ENCODE data around the gene NPFF. TPM values are rescaled to one million over a fixed set of nuclear protein-coding genes. Genes with fewer than 3 reads are reported as not detected.
A peak's percentile ranks its signal among the peaks of the same experiment; 100 is the strongest.

Gene NPFF
- total and polyA plus RNA-seq, 2 of the 13 experiments (the other 11 are each of a cell fraction or from before 2014, with no cell fraction given) = not detected

DNA sequence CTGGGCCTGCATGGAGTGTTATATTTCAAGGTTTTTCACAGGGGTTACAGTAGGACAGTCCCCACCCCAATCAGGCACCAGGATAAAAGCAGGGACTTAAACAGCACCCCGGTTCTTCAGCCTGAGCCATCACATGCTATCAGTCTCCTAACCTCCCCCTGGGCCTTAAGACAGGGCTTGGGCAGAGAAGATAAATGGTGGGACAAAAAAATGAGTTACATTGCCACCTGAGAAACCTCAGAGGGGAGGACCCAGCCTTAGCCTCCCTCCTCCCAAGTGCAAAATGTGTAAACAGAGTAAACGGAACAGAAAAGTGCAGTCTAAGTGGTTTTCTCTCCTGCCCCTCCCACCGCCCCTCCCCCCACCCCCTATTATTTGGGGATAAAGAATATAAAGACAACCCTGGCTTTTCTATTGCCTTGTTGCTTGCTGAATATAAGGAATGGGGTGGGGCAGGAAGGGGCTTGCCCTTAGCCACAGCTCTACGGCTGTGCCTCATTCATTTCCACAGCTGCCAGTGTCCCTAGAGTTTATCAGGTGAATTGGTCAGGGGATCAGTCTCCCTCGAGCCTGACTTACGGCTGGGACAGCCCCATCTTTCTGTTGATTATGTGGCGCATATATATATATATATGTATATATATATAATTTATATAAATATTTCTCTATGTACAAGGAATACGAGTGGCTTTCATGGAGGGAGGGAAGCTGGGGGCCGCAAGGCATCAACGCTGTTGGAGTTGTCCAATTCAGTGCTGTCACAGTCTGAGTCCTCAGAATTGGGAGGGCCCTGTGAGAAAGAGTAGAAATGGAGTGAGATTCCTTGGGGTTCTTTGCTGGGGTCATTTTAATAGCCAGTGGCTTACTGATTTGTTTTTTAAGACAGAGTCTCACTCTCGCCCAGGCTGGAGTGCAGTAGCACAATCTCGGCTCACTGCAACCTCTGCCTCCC, 26.5 kb downstream of the NPFF start:
- POLR2A ChIA-PET = interaction anchor here (1.0 to 4.2 kb wide), 7 partner anchors 8 to 160 kb away, joined by 3 to 58 read pairs (median 6); partner anchors contain the start of genes AAAS, MAP3K12, SP1 and TARBP2
- Histone ChIP-seq H3K36me3 (replicated peaks in 1 of 2; ENCODE audit: control insufficient read depth in 1 of 2, insufficient read depth in 2 of 2, low read length in 2 of 2) (peaks cover 14 to 55% of the 10 kb centered on the region in 2 experiments), H3K27ac (ENCODE audit: extremely low read length, insufficient read depth, low read length) (no peak overlapping the region)
- TF ChIP-seq LCORL (IDR thresholded peaks at IDR 0.05) (no peak), LCORL (CRISPR knock-in tag; IDR thresholded peaks at IDR 0.05) (no peak), POLR2A (IDR thresholded peaks at IDR 0.05; ENCODE audit: insufficient read depth in 1 of 2, low read depth in 2 of 2, low read length in 2 of 2) (peak in 1 of 2 experiments; percentile 35; a peak in 1 of 4 replicates), POLR2AphosphoS2 (IDR thresholded peaks at IDR 0.05; ENCODE audit: low read depth, low read length) (peak; percentile 60; the same call in 1 of the 2 replicates), NONO (IDR thresholded peaks at IDR 0.05) (no peak), NONO (CRISPR knock-in tag; conservative IDR thresholded peaks at IDR 0.05) (no peak), ZEB1 (IDR thresholded peaks at IDR 0.05; ENCODE audit: insufficient replicate concordance, low read depth) (no peak), KAT7 (CRISPR knock-in tag; IDR thresholded peaks at IDR 0.05; ENCODE audit: borderline replicate concordance) (no peak)
- TF ChIP-seq, protein P1, sequence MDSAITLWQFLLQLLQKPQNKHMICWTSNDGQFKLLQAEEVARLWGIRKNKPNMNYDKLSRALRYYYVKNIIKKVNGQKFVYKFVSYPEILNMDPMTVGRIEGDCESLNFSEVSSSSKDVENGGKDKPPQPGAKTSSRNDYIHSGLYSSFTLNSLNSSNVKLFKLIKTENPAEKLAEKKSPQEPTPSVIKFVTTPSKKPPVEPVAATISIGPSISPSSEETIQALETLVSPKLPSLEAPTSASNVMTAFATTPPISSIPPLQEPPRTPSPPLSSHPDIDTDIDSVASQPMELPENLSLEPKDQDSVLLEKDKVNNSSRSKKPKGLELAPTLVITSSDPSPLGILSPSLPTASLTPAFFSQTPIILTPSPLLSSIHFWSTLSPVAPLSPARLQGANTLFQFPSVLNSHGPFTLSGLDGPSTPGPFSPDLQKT (CRISPR knock-in tag; IDR thresholded peaks at IDR 0.05; ENCODE audit: borderline replicate concordance) = no peak
- TF ChIP-seq, protein P2, sequence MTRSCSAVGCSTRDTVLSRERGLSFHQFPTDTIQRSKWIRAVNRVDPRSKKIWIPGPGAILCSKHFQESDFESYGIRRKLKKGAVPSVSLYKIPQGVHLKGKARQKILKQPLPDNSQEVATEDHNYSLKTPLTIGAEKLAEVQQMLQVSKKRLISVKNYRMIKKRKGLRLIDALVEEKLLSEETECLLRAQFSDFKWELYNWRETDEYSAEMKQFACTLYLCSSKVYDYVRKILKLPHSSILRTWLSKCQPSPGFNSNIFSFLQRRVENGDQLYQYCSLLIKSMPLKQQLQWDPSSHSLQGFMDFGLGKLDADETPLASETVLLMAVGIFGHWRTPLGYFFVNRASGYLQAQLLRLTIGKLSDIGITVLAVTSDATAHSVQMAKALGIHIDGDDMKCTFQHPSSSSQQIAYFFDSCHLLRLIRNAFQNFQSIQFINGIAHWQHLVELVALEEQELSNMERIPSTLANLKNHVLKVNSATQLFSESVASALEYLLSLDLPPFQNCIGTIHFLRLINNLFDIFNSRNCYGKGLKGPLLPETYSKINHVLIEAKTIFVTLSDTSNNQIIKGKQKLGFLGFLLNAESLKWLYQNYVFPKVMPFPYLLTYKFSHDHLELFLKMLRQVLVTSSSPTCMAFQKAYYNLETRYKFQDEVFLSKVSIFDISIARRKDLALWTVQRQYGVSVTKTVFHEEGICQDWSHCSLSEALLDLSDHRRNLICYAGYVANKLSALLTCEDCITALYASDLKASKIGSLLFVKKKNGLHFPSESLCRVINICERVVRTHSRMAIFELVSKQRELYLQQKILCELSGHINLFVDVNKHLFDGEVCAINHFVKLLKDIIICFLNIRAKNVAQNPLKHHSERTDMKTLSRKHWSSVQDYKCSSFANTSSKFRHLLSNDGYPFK (CRISPR knock-in tag; IDR thresholded peaks at IDR 0.05; ENCODE audit: borderline replicate concordance) = no peak
- TF ChIP-seq, protein P3, sequence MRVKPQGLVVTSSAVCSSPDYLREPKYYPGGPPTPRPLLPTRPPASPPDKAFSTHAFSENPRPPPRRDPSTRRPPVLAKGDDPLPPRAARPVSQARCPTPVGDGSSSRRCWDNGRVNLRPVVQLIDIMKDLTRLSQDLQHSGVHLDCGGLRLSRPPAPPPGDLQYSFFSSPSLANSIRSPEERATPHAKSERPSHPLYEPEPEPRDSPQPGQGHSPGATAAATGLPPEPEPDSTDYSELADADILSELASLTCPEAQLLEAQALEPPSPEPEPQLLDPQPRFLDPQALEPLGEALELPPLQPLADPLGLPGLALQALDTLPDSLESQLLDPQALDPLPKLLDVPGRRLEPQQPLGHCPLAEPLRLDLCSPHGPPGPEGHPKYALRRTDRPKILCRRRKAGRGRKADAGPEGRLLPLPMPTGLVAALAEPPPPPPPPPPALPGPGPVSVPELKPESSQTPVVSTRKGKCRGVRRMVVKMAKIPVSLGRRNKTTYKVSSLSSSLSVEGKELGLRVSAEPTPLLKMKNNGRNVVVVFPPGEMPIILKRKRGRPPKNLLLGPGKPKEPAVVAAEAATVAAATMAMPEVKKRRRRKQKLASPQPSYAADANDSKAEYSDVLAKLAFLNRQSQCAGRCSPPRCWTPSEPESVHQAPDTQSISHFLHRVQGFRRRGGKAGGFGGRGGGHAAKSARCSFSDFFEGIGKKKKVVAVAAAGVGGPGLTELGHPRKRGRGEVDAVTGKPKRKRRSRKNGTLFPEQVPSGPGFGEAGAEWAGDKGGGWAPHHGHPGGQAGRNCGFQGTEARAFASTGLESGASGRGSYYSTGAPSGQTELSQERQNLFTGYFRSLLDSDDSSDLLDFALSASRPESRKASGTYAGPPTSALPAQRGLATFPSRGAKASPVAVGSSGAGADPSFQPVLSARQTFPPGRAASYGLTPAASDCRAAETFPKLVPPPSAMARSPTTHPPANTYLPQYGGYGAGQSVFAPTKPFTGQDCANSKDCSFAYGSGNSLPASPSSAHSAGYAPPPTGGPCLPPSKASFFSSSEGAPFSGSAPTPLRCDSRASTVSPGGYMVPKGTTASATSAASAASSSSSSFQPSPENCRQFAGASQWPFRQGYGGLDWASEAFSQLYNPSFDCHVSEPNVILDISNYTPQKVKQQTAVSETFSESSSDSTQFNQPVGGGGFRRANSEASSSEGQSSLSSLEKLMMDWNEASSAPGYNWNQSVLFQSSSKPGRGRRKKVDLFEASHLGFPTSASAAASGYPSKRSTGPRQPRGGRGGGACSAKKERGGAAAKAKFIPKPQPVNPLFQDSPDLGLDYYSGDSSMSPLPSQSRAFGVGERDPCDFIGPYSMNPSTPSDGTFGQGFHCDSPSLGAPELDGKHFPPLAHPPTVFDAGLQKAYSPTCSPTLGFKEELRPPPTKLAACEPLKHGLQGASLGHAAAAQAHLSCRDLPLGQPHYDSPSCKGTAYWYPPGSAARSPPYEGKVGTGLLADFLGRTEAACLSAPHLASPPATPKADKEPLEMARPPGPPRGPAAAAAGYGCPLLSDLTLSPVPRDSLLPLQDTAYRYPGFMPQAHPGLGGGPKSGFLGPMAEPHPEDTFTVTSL (CRISPR knock-in tag; IDR thresholded peaks at IDR 0.05; ENCODE audit: borderline replicate concordance) = no peak
- TF ChIP-seq, protein P4, sequence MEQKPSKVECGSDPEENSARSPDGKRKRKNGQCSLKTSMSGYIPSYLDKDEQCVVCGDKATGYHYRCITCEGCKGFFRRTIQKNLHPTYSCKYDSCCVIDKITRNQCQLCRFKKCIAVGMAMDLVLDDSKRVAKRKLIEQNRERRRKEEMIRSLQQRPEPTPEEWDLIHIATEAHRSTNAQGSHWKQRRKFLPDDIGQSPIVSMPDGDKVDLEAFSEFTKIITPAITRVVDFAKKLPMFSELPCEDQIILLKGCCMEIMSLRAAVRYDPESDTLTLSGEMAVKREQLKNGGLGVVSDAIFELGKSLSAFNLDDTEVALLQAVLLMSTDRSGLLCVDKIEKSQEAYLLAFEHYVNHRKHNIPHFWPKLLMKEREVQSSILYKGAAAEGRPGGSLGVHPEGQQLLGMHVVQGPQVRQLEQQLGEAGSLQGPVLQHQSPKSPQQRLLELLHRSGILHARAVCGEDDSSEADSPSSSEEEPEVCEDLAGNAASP (CRISPR knock-in tag; IDR thresholded peaks at IDR 0.05; ENCODE audit: borderline replicate concordance) = no peak

More for the DNA sequence above, 26.5 kb downstream of the NPFF start:
- WGBS (ENCODE audit: low lambda C conversion rate) = 95% methylated on average over 12 of the region's 12 CpGs
- intact Hi-C loops (cut with micrococcal nuclease; ENCODE audit: unreplicated experiment) (no loop called here), in situ Hi-C loops (cut with HindIII; ENCODE audit: extremely low pct_ligation_motif_present, low pct_unique_long_range_greater_than_20kb) (no loop called here)
- Histone ChIP-seq H3K4me1 (ENCODE audit: insufficient read depth, low read length) (no peaks in the 10 kb centered on the region), H3K9me3 (ENCODE audit: low read length) (no peaks in the 10 kb centered on the region), H3K9ac (ENCODE audit: insufficient read depth, low read depth, low read length) (no peak overlapping the region), H3K4me2 (ENCODE audit: low read depth, low read length) (no peak overlapping the region), H3K79me2 (ENCODE audit: insufficient read depth, low read length) (peaks cover 3% of the 10 kb centered on the region), H4K20me1 (ENCODE audit: insufficient read depth, low read length) (peaks cover 17% of the 10 kb centered on the region), H3K4me3 (replicated peaks in 1 of 3; ENCODE audit: insufficient read depth in 1 of 3, low read depth in 2 of 3, low read length in 3 of 3) (no peak overlapping the region), H3K27me3 (ENCODE audit: control insufficient read depth in 1 of 2, insufficient read depth in 2 of 2, low read length in 2 of 2) (no peaks in the 10 kb centered on the region), H2AFZ (ENCODE audit: low read length) (no peak overlapping the region)
- BruUV-seq (replicated peaks) = no TSS peak
- CTCF ChIA-PET (ENCODE audit: low intra/inter-chr PET ratio, low total read pairs) = no interaction called here
- no peak for FAIRE-seq
- no peak for ATAC-seq
- DNase-seq (ENCODE audit: low spot score) = no peak
